GM10266 (cell line): ENCODE measurements around the gene CFAP74.

Experiments used
- DNase-seq: peaks from one replicate; pipeline ENCODE4 v3.0.0; 2012; ENCODE audit errors: extremely low spot score
- CTCF ChIP-seq: IDR thresholded peaks from 2 replicates; pipeline ENCODE4 v1.5.1; 2012; ENCODE audit warnings: mild to moderate bottlenecking, low read depth; ENCODE audit not compliant: control insufficient read depth, insufficient read depth; ENCODE audit errors: missing control alignments

Gene CFAP74

GRCh38 chr1:1893291-1893985, 110.1 kb downstream of the CFAP74 start:
- no peak for DNase-seq
- no peak for TF ChIP-seq CTCF

GRCh38 chr1:1892763-1893120, 110.8 kb downstream of the CFAP74 start:
- no peak for DNase-seq
- no peak for TF ChIP-seq CTCF

- DNase-seq, result no peak
- TF ChIP-seq CTCF, result no peak
Observed at GRCh38 chr1:1892079-1892762, 111.4 kb downstream of the CFAP74 start.

- DNase-seq, result peak; percentile 96
Observed at GRCh38 chr1:1891349-1892078, 112.1 kb downstream of the CFAP74 start.

GRCh38 chr1:1890506-1891348, 112.9 kb downstream of the CFAP74 start, which contains the start of gene GNB1:
Gene GNB1 (minus strand): TSS chr1:1891087. CDS start chr1:1825453, 65,634 bp downstream.
- no peak for TF ChIP-seq CTCF
- peak; percentile 98 for DNase-seq

More at GRCh38 chr1:1891349-1892078, 112.1 kb downstream of the CFAP74 start:
- TF ChIP-seq CTCF, result no peak

- no peak for TF ChIP-seq CTCF
- DNase-seq, result peak; percentile 77
Observed at GRCh38 chr1:1889847-1890505, 113.6 kb downstream of the CFAP74 start.
